K562 (cell line): ENCODE results near the gene PGF. TPM values are rescaled to one million over a fixed set of nuclear protein-coding genes. Genes with fewer than 3 reads are reported as not detected.

ENCODE experiments used
- ATAC-seq: fragments of 200-7000 bp; cut with Tn5 transposase; 3 replicates; pipeline ENCODE4 v1.9.1; 2020; ENCODE audit warnings: moderate library complexity
- BruUV-seq: library from RNA; stranded (reverse); fragments of 400-500 nt; replicated peaks from 2 replicates; lab custom pipeline; 2021; lab: Mats Ljungman, UMichigan
- CTCF ChIA-PET: fragments of 300-600 bp; formaldehyde crosslinking; extraction: SDS; loops from one replicate; lab custom pipeline; 2021; ENCODE audit warnings: low intra/inter-chr PET ratio; lab: Yijun Ruan, JAX
- POLR2A ChIA-PET: fragments of 300-600, 350-650 bp; sonication (Branson Sonifier 250); formaldehyde crosslinking; extraction: SDS; loops from one replicate; lab custom pipeline; 2021; ENCODE audit warnings: antibody characterized with exemption, inconsistent platforms; lab: Yijun Ruan, JAX
- DNase-seq, 4 experiments: peaks; one replicate each; pipeline versions ENCODE4 v3.0.0 to v3.0.0-alpha.2; 2011 to 2018; ENCODE audit warnings: low spot score in 3 of 4, mixed read lengths in 3 of 4; ENCODE audit errors: extremely low read depth in 1 of 4
- FAIRE-seq: peaks from 2 replicates; lab custom pipeline; 2011; peaks lifted over from hg19 to GRCh38; lab: Jason Lieb, UNC
- H2AFZ ChIP-seq: 2 replicates; pipeline ENCODE4 v1.6.0; 2011; ENCODE audit warnings: low read depth, low read length, control low read depth, inconsistent platforms
- H3K27ac ChIP-seq: fragments of 200-600 bp; 3 replicates; pipeline ENCODE4 v1.8.0; 2011; ENCODE audit warnings: low read depth, mild to moderate bottlenecking, control low read depth, inconsistent platforms, low read length, moderate library complexity, mixed read lengths; ENCODE audit errors: extremely low read depth
- H3K27me3 ChIP-seq, 2 experiments: fragments of 300-600 bp in 1 of 2; 2 replicates in 1 of 2; 3 replicates in 1 of 2; pipeline versions ENCODE4 v1.6.0 to v1.8.0; 2011; ENCODE audit warnings: inconsistent platforms in 2 of 2, low read length in 2 of 2, mild to moderate bottlenecking in 1 of 2, mixed read lengths in 1 of 2, moderate library complexity in 1 of 2; ENCODE audit not compliant: control insufficient read depth in 2 of 2, insufficient read depth in 2 of 2
- H3K36me3 ChIP-seq: fragments of 300-600 bp; 3 replicates; pipeline ENCODE4 v1.8.0; 2011; ENCODE audit warnings: mild to moderate bottlenecking, low read length, inconsistent platforms; ENCODE audit not compliant: control insufficient read depth, insufficient read depth
- H3K4me1 ChIP-seq, 2 experiments: fragments of 200-600 bp in 1 of 2; replicated peaks in 1 of 2; 2 replicates in 1 of 2; 3 replicates in 1 of 2; pipeline versions ENCODE4 v1.5.1 to v1.8.0; 2011; ENCODE audit warnings: inconsistent platforms in 2 of 2, low read length in 2 of 2, mild to moderate bottlenecking in 1 of 2, mixed read lengths in 1 of 2, moderate library complexity in 1 of 2; ENCODE audit not compliant: control insufficient read depth in 2 of 2, insufficient read depth in 2 of 2
- H3K4me2 ChIP-seq: 2 replicates; pipeline ENCODE4 v1.6.1; 2011; ENCODE audit warnings: low read length, control low read depth, inconsistent platforms, mixed read lengths; ENCODE audit not compliant: insufficient read depth
- H3K4me3 ChIP-seq: fragments of 200-600 bp; sonication (generic), shearing (Covaris generic); 2 replicates; pipeline ENCODE4 v1.5.1; 2016; ENCODE audit warnings: control low read depth, inconsistent platforms
- H3K79me2 ChIP-seq: fragments of 200-600 bp; 3 replicates; pipeline ENCODE4 v1.8.0; 2011; ENCODE audit warnings: low read length, inconsistent platforms; ENCODE audit not compliant: control insufficient read depth, insufficient read depth
- H3K9ac ChIP-seq, 2 experiments: 2 replicates each; pipeline versions ENCODE4 v1.6.0 to v1.6.1; 2011; ENCODE audit warnings: low read depth in 2 of 2, low read length in 2 of 2, control low read depth in 1 of 2, inconsistent platforms in 1 of 2, mild to moderate bottlenecking in 1 of 2, mixed read lengths in 1 of 2; ENCODE audit not compliant: insufficient read depth in 1 of 2
- H3K9me1 ChIP-seq: one replicate; pipeline ENCODE4 v1.6.0; 2011; ENCODE audit warnings: inconsistent platforms, mild to moderate bottlenecking, low read length, moderate library complexity; ENCODE audit not compliant: control insufficient read depth, insufficient read depth
- H3K9me3 ChIP-seq: replicated peaks from 2 replicates; pipeline ENCODE4 v1.5.1; 2011; ENCODE audit warnings: low read depth, low read length, inconsistent platforms; ENCODE audit not compliant: control insufficient read depth, insufficient read depth
- H4K20me1 ChIP-seq: replicated peaks from 2 replicates; pipeline ENCODE4 v1.6.1; 2011; ENCODE audit warnings: low read length, inconsistent platforms, mixed read lengths; ENCODE audit not compliant: control insufficient read depth, insufficient read depth
- DPF2 ChIP-seq: fragments of 450-650 bp; IDR thresholded peaks from 2 replicates; pipeline ENCODE4 v1.6.1; 2016
- HCFC1 ChIP-seq: IDR thresholded peaks from 2 replicates; pipeline ENCODE4 v1.6.1; 2012; ENCODE audit warnings: low read depth, low read length, improper control_type of control experiment
- JUN ChIP-seq, 2 experiments: sonication (generic) in 1 of 2; formaldehyde crosslinking in 1 of 2; IDR thresholded peaks; 2 replicates each; pipeline versions ENCODE4 v1.6.1 to v1.8.0; 2012 to 2022; ENCODE audit warnings: borderline replicate concordance in 2 of 2, mild to moderate bottlenecking in 2 of 2, improper control_type of control experiment in 1 of 2, low read depth in 1 of 2, low read length in 1 of 2, missing genetic modification reagents in 1 of 2
- MTA1 ChIP-seq: fragments of 450-650 bp; IDR thresholded peaks from 2 replicates; pipeline ENCODE4 v1.6.1; 2017; ENCODE audit warnings: borderline replicate concordance
- REST ChIP-seq, 2 experiments: fragments of 450-650 bp; formaldehyde crosslinking in 1 of 2; IDR thresholded peaks; 2 replicates each; pipeline versions ENCODE4 v1.4.0 to v1.6.1; 2014 to 2020; ENCODE audit warnings: mild to moderate bottlenecking in 2 of 2, borderline replicate concordance in 1 of 2, low read depth in 1 of 2
- SREBF2 ChIP-seq: sonication (generic); formaldehyde crosslinking; IDR thresholded peaks from 2 replicates; pipeline ENCODE4 v1.4.0; 2020; ENCODE audit warnings: mild to moderate bottlenecking, missing genetic modification reagents
- TCF15 ChIP-seq: fragments of 250-450 bp; sonication (Bioruptor Pico); IDR thresholded peaks from 2 replicates; pipeline ENCODE4 v1.8.0; 2022; ENCODE audit warnings: moderate library complexity, mild to moderate bottlenecking, inconsistent platforms
- WGBS: fragments of 100-300 bp; shearing (Covaris generic); methylation state at CpG from one replicate; pipeline ENCODE4 v1.1.6; 2016; ENCODE audit warnings: low coverage, mixed read lengths; ENCODE audit not compliant: insufficient coverage; ENCODE audit errors: missing lambda C conversion rate; 5-methylcytosine and 5-hydroxymethylcytosine counted together
- in situ Hi-C: fragments of 300-500 bp; cut with MboI; formaldehyde crosslinking; loops from 4 replicates; pipeline ENCODE4 v1.15.0; 2018; ENCODE audit warnings: inconsistent platforms, mixed read lengths
- intact Hi-C: fragments of 100-400 bp; cut with micrococcal nuclease; formaldehyde crosslinking; loops from 2 replicates; pipeline ENCODE4 v1.14.2; 2022
- polyA plus RNA-seq, 8 experiments: library from polyadenylated mRNA; depleted of rRNA in 4 of 8; stranded (reverse) in 5 of 8; unstranded in 3 of 8; fragments of >200 nt; fragmentation: Nextera tagmentation in 2 of 8; fragmentation: Illumina TruSeq in 1 of 8; extraction: Ambion mirVana in 2 of 8; extraction: Trizol in 1 of 8; gene quantifications; 2 replicates each; pipeline versions ENCODE4 v1.2.1 to v1.2.3, GENCODE V29; 2011 to 2014; ENCODE audit warnings: inconsistent platforms in 1 of 8, missing spikeins in 1 of 8
- total RNA-seq, 7 experiments: library from RNA; depleted of rRNA in 6 of 7; stranded (reverse); fragments of >200 nt in 6 of 7; fragmentation: Illumina TruSeq in 2 of 7; extraction: Trizol in 2 of 7; gene quantifications; 2 replicates each; pipeline versions ENCODE4 v1.2.1 to v1.2.3, GENCODE V29; 2011 to 2021; ENCODE audit warnings: low replicate concordance in 1 of 7
- TF ChIP-seq, protein P1 (sequence below): fragments of 250-450 bp; sonication (Bioruptor Pico); IDR thresholded peaks from 2 replicates; pipeline ENCODE4 v1.4.0; 2020; ENCODE audit warnings: mild to moderate bottlenecking, moderate library complexity, borderline replicate concordance

PGF gene
- total and polyA plus RNA-seq, 9 of the 15 experiments (the other 6 are each of a cell fraction or from before 2014, with no cell fraction given) = 0.04 to 0.44 (median 0.18) TPM

- TF ChIP-seq REST (IDR thresholded peaks at IDR 0.05; ENCODE audit: borderline replicate concordance) (no peak), REST (CRISPR knock-in tag; IDR thresholded peaks at IDR 0.05; ENCODE audit: low read depth) (no peak)
- TF ChIP-seq, all 486 proteins: peak for 1
Observed at GRCh38 chr14:74962493-74962892, 7.1 kb upstream of the PGF start (continued).

- Histone ChIP-seq H3K4me2 (no peak overlapping the region), H3K9me1 (no peaks in the 10 kb centered on the region), H3K27me3 (no peaks in the 10 kb centered on the region), H3K9me3 (no peaks in the 10 kb centered on the region), H3K27ac (no peak overlapping the region), H3K36me3 (no peaks in the 10 kb centered on the region), H3K79me2 (no peaks in the 10 kb centered on the region), H4K20me1 (no peaks in the 10 kb centered on the region), H3K9ac (no peak overlapping the region), H2AFZ (no peak overlapping the region; the same call in 1 of the 2 replicates), H3K4me1 (peaks cover 8 to 9% of the 10 kb centered on the region in 2 experiments; a peak in 3 of 5 replicates), H3K4me3 (no peak overlapping the region)
- ChIA-PET CTCF (no interaction called here), POLR2A (interaction anchor here (0.6 to 1.9 kb wide), 2 partner anchors 8 to 17 kb away, joined by 3 to 5 read pairs; no protein-coding TSS in a partner anchor)
- in situ Hi-C loops (no loop called here), intact Hi-C loops (no loop called here)
- no TSS peak for BruUV-seq
- ATAC-seq (no peak), FAIRE-seq (no peak), DNase-seq (no peak)
- 23% methylated on average over 6 of the region's 11 CpGs for WGBS
- TF ChIP-seq DPF2 = no peak
- TF ChIP-seq HCFC1 = no peak
- TF ChIP-seq TCF15 (CRISPR knock-in tag) = no peak
- no peak for TF ChIP-seq SREBF2 (CRISPR knock-in tag)
- TF ChIP-seq JUN (IDR thresholded peaks at IDR 0.05; ENCODE audit: borderline replicate concordance, low read depth, low read length) = no peak
- no peak for TF ChIP-seq JUN (CRISPR knock-in tag; IDR thresholded peaks at IDR 0.05; ENCODE audit: borderline replicate concordance)
- TF ChIP-seq MTA1 = no peak
- TF ChIP-seq, protein P1, sequence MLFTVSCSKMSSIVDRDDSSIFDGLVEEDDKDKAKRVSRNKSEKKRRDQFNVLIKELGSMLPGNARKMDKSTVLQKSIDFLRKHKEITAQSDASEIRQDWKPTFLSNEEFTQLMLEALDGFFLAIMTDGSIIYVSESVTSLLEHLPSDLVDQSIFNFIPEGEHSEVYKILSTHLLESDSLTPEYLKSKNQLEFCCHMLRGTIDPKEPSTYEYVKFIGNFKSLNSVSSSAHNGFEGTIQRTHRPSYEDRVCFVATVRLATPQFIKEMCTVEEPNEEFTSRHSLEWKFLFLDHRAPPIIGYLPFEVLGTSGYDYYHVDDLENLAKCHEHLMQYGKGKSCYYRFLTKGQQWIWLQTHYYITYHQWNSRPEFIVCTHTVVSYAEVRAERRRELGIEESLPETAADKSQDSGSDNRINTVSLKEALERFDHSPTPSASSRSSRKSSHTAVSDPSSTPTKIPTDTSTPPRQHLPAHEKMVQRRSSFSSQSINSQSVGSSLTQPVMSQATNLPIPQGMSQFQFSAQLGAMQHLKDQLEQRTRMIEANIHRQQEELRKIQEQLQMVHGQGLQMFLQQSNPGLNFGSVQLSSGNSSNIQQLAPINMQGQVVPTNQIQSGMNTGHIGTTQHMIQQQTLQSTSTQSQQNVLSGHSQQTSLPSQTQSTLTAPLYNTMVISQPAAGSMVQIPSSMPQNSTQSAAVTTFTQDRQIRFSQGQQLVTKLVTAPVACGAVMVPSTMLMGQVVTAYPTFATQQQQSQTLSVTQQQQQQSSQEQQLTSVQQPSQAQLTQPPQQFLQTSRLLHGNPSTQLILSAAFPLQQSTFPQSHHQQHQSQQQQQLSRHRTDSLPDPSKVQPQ = no peak
Observed at GRCh38 chr14:74962046-74962445, 6.6 kb upstream of the PGF start.
